K562 (cell line): ENCODE data around the gene NAA10. TPM values are rescaled to one million over a fixed set of nuclear protein-coding genes. Genes with fewer than 3 reads are reported as not detected.

Experiments used
- CHD1 ChIP-seq: fragments of 200-600 bp; sonication (generic); IDR thresholded peaks from one replicate; pipeline ENCODE4 v1.6.1; 2012; ENCODE audit warnings: mild to moderate bottlenecking, moderate library complexity, low read length, inconsistent platforms
- EP400 ChIP-seq: fragments of 450-650 bp; IDR thresholded peaks from 2 replicates; pipeline ENCODE4 v1.6.1; 2017; ENCODE audit warnings: antibody characterized with exemption, mild to moderate bottlenecking, moderate library complexity
- FOXJ2 ChIP-seq: fragments of 200-800 bp; sonication (Bioruptor generic); IDR thresholded peaks from 2 replicates; pipeline ENCODE4 v1.6.1; 2016; ENCODE audit warnings: missing genetic modification characterization, missing compliant biosample characterization
- FOXK2 ChIP-seq, 2 experiments: fragments of 450-650 bp; IDR thresholded peaks in 1 of 2; conservative IDR thresholded peaks in 1 of 2; 2 replicates each; pipeline ENCODE4 v1.6.1; 2016; ENCODE audit warnings: low read depth in 2 of 2, mild to moderate bottlenecking in 1 of 2
- GTF2A2 ChIP-seq: IDR thresholded peaks from 2 replicates; pipeline ENCODE4 v1.6.1; 2016; ENCODE audit warnings: mild to moderate bottlenecking, missing genetic modification characterization, missing compliant biosample characterization
- HMG20A ChIP-seq: fragments of 450-650 bp; formaldehyde crosslinking; conservative IDR thresholded peaks from 2 replicates; pipeline ENCODE4 v1.4.0; 2020; ENCODE audit warnings: mild to moderate bottlenecking, mixed read lengths
- L3MBTL2 ChIP-seq: fragments of 450-650 bp; IDR thresholded peaks from 2 replicates; pipeline ENCODE4 v1.6.1; 2016; ENCODE audit warnings: mild to moderate bottlenecking, moderate library complexity
- NBN ChIP-seq: fragments of 450-650 bp; IDR thresholded peaks from 2 replicates; pipeline ENCODE4 v1.6.1; 2016; ENCODE audit warnings: low read depth, mild to moderate bottlenecking
- NFIC ChIP-seq: fragments of 450-650 bp; IDR thresholded peaks from 2 replicates; pipeline ENCODE4 v1.6.1; 2017; ENCODE audit warnings: mild to moderate bottlenecking, inconsistent platforms
- PCBP2 ChIP-seq: fragments of 200-400 bp; formaldehyde crosslinking; IDR thresholded peaks from 2 replicates; pipeline ENCODE4 v1.6.1; 2018; ENCODE audit warnings: low read length, low read depth, mild to moderate bottlenecking, moderate library complexity; ENCODE audit not compliant: poor library complexity, severe bottlenecking
- PHF8 ChIP-seq: fragments of 200-600 bp; sonication (generic); IDR thresholded peaks from 2 replicates; pipeline ENCODE4 v1.6.1; 2012; ENCODE audit warnings: mixed run types, mild to moderate bottlenecking, inconsistent platforms, low read length, moderate library complexity, borderline replicate concordance
- RAD21 ChIP-seq, 2 experiments: fragments of 250-450 bp in 1 of 2; fragments of 450-650 bp in 1 of 2; sonication (Bioruptor Pico) in 1 of 2; formaldehyde crosslinking in 1 of 2; IDR thresholded peaks in 1 of 2; conservative IDR thresholded peaks in 1 of 2; 2 replicates each; pipeline versions ENCODE4 v1.4.0 to v1.8.0; 2020 to 2022; ENCODE audit warnings: mild to moderate bottlenecking in 2 of 2, moderate library complexity in 1 of 2
- RBM22 ChIP-seq: fragments of 200-400 bp; formaldehyde crosslinking; IDR thresholded peaks from 2 replicates; pipeline ENCODE4 v1.6.1; 2018; ENCODE audit warnings: low read length, low read depth; ENCODE audit not compliant: poor library complexity, severe bottlenecking
- SMARCB1 ChIP-seq: IDR thresholded peaks from 2 replicates; pipeline ENCODE4 v1.6.1; 2011; ENCODE audit warnings: improper control_type of control experiment, low read depth; ENCODE audit not compliant: insufficient read length
- SP1 ChIP-seq: sonication (generic); formaldehyde crosslinking; IDR thresholded peaks from 2 replicates; pipeline ENCODE4 v1.8.1; 2022; ENCODE audit warnings: mild to moderate bottlenecking, missing genetic modification reagents
- XRCC4 ChIP-seq: IDR thresholded peaks from one replicate; pipeline ENCODE4 v1.6.1; 2011; ENCODE audit not compliant: insufficient read depth, insufficient read length; ENCODE audit errors: extremely low read depth
- ZNF263 ChIP-seq: sonication (generic); formaldehyde crosslinking; IDR thresholded peaks from 2 replicates; pipeline ENCODE4 v1.8.0; 2022; ENCODE audit warnings: mild to moderate bottlenecking, missing genetic modification reagents, borderline replicate concordance
- ZNF445 ChIP-seq: fragments of 250-450 bp; sonication (Bioruptor Pico); IDR thresholded peaks from 2 replicates; pipeline ENCODE4 v1.4.0; 2020; ENCODE audit warnings: low read depth, mild to moderate bottlenecking, moderate library complexity
- polyA plus RNA-seq, 8 experiments: library from polyadenylated mRNA; depleted of rRNA in 4 of 8; stranded (reverse) in 5 of 8; unstranded in 3 of 8; fragments of >200 nt; fragmentation: Nextera tagmentation in 2 of 8; fragmentation: Illumina TruSeq in 1 of 8; extraction: Ambion mirVana in 2 of 8; extraction: Trizol in 1 of 8; gene quantifications; 2 replicates each; pipeline versions ENCODE4 v1.2.1 to v1.2.3, GENCODE V29; 2011 to 2014; ENCODE audit warnings: inconsistent platforms in 1 of 8, missing spikeins in 1 of 8
- total RNA-seq, 7 experiments: library from RNA; depleted of rRNA in 6 of 7; stranded (reverse); fragments of >200 nt in 6 of 7; fragmentation: Illumina TruSeq in 2 of 7; extraction: Trizol in 2 of 7; gene quantifications; 2 replicates each; pipeline versions ENCODE4 v1.2.1 to v1.2.3, GENCODE V29; 2011 to 2021; ENCODE audit warnings: low replicate concordance in 1 of 7
- TF ChIP-seq, protein P1 (sequence below), 2 experiments: fragments of 150-350 bp in 1 of 2; IDR thresholded peaks; 2 replicates each; pipeline ENCODE4 v1.6.1; 2012 to 2016; ENCODE audit warnings: low read depth in 2 of 2, low read length in 2 of 2, mild to moderate bottlenecking in 1 of 2, moderate library complexity in 1 of 2
- TF ChIP-seq, protein P2 (sequence below), 2 experiments: fragments of 450-650 bp; IDR thresholded peaks; 2 replicates each; pipeline ENCODE4 v1.6.1; 2016

Gene NAA10
- total and polyA plus RNA-seq, 9 of the 15 experiments (the other 6 are each of a cell fraction or from before 2014, with no cell fraction given) = 11.1 to 250 (median 134) TPM

DNA sequence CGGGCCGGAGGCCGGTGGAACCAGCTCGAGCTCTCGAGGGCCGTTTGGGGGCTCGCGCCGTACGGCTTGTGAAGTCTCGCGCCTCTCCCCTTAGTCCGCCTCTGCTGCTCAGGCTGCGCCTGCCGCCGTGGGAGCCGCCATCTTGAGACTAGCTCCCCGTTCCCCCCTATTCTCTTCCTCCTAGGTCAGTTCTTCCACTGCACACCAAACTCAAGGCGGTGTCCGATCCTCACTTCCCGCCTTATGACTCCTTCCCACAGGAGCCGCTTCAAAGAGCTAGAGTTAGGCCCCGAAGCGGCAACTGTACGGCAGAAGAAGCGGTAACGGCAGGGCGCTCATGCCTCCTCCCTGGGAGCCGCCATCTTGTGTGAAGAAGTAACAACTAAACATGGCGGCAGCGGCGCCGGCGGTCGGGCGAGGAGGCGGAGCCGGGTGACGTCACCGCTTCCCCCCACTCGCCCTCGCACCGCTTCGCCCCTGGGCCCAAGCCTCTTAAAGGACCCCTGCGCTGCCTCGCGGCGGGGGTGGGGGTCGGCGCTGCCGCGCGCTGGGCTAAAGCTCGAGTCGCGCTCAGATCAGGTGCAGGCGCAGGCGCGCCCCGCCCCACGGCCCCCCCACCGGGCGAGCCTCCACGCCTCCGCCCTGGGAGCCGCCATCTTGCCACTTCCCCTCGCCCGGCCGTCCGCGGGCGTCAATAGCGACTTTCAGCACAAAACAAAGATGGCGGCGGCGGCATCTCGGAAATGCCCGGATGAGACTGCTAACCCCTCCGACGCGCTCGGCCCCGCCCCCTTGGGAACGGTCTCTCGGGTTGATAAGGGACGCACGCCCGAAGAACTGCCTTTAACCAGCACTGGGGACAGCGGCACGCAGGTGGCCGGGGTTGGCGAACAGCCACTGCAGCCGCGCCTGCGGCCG lies 36.9 kb upstream of the NAA10 start, which contains the start of gene HCFC1 (continued):
- TF ChIP-seq RBM22 (peak; percentile 75), ZNF263 (peak; percentile 46), NFIC (peak; percentile 42; the same call in 1 of the 2 replicates), HMG20A (CRISPR knock-in tag) (no peak), PCBP2 (no peak), FOXJ2 (tag) (peak; percentile 75; the same call in 1 of the 2 replicates), PHF8 (peak; percentile 53), L3MBTL2 (peak; percentile 76; the same call in 1 of the 2 replicates), XRCC4 (no peak), SMARCB1 (no peak), EP400 (peak; percentile 80), SP1 (CRISPR knock-in tag) (peak; percentile 80), ZNF445 (CRISPR knock-in tag) (no peak), FOXK2 (conservative IDR thresholded peaks at IDR 0.05 in 1 of 2, IDR thresholded peaks at IDR 0.05 in 1 of 2; ENCODE audit: low read depth in 2 of 2) (peak in 1 of 2 experiments; percentile 77; a peak in 3 of 4 replicates), CHD1 (peak; percentile 99), RAD21 (CRISPR knock-in tag; conservative IDR thresholded peaks at IDR 0.05 in 1 of 2, IDR thresholded peaks at IDR 0.05 in 1 of 2) (no peak), NBN (no peak), GTF2A2 (tag) (peak; percentile 50; the same call in 1 of the 2 replicates)
- TF ChIP-seq, protein P1, sequence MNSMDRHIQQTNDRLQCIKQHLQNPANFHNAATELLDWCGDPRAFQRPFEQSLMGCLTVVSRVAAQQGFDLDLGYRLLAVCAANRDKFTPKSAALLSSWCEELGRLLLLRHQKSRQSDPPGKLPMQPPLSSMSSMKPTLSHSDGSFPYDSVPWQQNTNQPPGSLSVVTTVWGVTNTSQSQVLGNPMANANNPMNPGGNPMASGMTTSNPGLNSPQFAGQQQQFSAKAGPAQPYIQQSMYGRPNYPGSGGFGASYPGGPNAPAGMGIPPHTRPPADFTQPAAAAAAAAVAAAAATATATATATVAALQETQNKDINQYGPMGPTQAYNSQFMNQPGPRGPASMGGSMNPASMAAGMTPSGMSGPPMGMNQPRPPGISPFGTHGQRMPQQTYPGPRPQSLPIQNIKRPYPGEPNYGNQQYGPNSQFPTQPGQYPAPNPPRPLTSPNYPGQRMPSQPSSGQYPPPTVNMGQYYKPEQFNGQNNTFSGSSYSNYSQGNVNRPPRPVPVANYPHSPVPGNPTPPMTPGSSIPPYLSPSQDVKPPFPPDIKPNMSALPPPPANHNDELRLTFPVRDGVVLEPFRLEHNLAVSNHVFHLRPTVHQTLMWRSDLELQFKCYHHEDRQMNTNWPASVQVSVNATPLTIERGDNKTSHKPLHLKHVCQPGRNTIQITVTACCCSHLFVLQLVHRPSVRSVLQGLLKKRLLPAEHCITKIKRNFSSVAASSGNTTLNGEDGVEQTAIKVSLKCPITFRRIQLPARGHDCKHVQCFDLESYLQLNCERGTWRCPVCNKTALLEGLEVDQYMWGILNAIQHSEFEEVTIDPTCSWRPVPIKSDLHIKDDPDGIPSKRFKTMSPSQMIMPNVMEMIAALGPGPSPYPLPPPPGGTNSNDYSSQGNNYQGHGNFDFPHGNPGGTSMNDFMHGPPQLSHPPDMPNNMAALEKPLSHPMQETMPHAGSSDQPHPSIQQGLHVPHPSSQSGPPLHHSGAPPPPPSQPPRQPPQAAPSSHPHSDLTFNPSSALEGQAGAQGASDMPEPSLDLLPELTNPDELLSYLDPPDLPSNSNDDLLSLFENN (IDR thresholded peaks at IDR 0.05; ENCODE audit: low read depth in 2 of 2, low read length in 2 of 2) = peak in 1 of 2 experiments; percentile 20; a peak in 1 of 4 replicates
- TF ChIP-seq, protein P2, sequence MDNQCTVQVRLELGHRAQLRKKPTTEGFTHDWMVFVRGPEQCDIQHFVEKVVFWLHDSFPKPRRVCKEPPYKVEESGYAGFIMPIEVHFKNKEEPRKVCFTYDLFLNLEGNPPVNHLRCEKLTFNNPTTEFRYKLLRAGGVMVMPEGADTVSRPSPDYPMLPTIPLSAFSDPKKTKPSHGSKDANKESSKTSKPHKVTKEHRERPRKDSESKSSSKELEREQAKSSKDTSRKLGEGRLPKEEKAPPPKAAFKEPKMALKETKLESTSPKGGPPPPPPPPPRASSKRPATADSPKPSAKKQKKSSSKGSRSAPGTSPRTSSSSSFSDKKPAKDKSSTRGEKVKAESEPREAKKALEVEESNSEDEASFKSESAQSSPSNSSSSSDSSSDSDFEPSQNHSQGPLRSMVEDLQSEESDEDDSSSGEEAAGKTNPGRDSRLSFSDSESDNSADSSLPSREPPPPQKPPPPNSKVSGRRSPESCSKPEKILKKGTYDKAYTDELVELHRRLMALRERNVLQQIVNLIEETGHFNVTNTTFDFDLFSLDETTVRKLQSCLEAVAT (IDR thresholded peaks at IDR 0.05) = 0 out of 4 replicates have a peak, but pooled peaks of 1 of the 2 experiments have one; percentile 45
